HG02763 (cell line): ENCODE results near the gene MOCS1.

Experiments
- ATAC-seq: cut with Tn5 transposase; IDR thresholded peaks from one replicate; pipeline ENCODE4 v1.9.1; 2021; ENCODE audit warnings: mild to moderate bottlenecking, moderate library complexity; ENCODE audit not compliant: unreplicated experiment

MOCS1 gene

DNA sequence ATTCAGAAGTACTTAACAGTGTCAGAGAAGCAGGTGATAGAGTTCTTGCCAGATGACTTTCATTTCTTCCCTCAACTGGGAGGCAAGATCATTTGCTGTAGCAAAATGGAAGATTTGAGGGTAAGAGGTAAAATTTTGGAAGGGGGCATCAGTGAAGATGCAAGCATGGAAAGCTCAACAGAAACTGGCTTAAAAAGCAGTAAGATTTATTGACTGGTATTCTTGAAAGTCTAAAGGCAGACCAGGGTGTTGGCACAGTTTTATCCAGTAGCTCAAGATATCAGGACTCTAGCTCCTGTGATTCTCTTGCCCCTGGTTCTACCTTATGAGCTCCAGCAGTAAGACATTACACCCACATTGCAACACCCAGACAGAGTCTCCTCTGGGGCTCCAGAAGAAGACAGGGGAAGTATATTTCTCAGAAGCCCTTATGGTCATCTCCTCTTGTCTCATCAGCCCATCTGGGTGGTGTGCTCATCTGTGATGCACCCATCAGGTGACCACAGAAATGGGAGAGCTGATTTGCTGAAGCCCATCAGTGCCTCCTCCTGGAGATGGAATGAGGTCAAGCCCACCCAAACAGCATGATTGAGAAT lies 16.0 kb upstream of the MOCS1 start:
- ATAC-seq: no peak

DNA sequence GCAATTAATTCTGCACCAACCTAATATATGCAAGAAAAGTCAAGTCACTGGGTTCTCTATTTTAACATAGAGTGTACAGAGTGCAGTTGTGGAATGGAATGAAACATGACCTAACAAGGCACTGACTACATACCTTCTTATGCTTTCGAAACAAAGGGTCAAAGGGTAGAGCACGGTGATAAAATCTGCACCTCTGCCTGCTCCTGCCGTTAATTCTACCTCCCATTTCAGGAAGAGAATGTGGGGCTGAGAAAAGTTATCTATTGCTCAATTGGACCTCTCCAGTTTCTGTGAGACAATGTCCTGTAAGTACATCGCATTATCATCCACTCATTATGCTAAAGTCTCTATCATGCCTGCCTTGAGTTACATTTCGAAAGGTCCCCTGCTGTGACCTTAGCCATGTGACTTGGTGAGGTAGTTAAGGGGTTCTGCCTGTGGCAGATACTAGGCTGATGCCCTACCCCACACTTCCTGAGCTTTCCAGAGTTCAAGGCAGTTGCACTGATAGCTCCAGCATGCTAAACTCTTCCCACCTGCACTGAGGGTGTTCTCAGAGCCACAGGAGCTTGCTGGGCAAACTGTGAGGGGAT lies 14.0 kb upstream of the MOCS1 start:
- ATAC-seq: no peak

DNA sequence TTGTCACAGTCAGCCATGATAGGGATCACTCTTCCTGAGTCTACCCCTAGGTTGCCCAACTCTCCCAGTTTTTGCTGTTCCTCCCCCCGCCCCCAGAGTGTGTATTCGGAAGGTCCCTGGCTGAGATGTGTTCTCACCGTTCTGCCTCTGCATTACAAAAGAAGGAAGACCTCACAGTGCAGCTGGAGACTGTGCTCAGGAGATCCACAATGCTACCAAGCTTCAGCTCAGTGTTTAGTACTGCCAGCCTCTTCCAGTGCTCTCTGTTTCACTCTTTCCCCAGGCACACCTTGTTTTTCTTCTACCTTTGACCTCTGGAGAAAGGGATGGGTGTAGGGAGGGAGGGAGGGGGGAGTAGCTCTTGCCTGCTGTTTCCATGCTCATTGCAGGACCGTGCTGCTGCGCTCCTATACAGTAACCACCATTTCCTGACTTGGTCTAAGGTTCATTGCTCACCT lies 13.4 kb upstream of the MOCS1 start:
- ATAC-seq: no peak

DNA sequence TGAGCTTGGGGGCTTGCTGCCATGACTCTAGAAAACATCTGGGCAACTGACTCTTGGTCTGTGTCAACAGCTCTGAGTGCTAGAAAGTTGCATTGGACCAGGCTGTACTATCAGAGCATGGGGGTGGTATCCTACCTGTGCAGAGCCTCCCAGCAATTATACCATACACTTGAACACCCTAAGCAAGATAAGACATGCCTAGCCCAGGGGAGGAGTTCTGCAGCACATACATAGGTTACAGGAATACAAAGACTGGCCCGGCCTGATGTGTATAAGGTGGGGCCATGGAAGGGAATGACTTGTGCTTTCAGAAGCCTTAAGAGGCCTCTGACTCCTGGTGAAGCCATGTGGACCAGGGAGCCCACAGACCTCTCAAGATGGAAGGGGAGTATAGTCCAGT lies 11.4 kb upstream of the MOCS1 start:
- ATAC-seq: no peak

GRCh38 chr6:39942903-39943580 lies 8.8 kb upstream of the MOCS1 start:
- no peak for ATAC-seq

- no peak for ATAC-seq
Measured at GRCh38 chr6:39941820-39942219, 7.6 kb upstream of the MOCS1 start.

- no peak for ATAC-seq
Measured at GRCh38 chr6:39941138-39941537, 6.9 kb upstream of the MOCS1 start.

- ATAC-seq: no peak
Measured at GRCh38 chr6:39938773-39939654, 4.8 kb upstream of the MOCS1 start.

GRCh38 chr6:39937686-39938333 lies 3.5 kb upstream of the MOCS1 start:
- ATAC-seq: no peak

- no peak for ATAC-seq
Measured at GRCh38 chr6:39936857-39937256, 2.6 kb upstream of the MOCS1 start.

DNA sequence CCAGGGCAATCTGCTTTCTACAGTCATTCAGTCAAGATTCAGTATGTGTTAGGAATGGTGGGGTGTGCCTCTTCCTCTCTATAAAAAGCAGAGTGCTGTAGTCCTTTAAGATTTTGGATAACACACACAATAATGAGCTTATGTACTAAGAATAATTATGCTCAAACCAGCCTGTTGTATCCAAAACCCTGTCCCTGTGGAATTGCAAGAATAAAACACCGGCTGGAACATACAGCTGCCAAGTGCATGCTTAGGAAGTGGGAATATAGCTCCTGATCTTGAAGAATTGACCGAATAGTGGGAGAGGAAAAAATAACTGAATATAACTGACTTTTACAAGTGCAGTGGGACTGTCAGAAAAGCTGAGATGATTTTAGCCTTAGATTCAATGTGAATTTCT lies 979 bp upstream of the MOCS1 start:
- ATAC-seq: no peak

DNA sequence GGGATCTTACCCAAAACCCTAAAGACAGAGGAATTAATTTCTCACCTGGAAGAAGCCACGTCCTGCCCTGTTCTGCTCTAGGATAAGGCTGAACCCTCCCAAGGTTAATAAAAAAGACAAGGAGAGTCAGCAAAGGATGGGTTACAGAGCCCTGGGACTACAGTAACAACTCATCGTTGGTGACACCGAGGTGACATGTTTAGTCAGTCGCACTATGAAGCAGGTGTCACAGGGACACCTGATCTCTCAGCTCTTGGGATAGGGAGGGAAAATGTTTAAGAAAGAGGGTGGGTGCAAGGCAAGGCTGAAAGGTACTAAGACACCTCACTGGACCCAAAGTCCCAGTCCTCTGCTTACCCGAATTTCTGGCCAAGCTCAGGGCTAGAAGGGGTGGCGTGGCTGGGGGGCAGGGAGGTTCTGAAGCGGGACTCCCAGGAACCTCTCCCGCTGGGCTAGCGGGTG lies 562 bp downstream of the MOCS1 start:
- ATAC-seq: no peak

DNA sequence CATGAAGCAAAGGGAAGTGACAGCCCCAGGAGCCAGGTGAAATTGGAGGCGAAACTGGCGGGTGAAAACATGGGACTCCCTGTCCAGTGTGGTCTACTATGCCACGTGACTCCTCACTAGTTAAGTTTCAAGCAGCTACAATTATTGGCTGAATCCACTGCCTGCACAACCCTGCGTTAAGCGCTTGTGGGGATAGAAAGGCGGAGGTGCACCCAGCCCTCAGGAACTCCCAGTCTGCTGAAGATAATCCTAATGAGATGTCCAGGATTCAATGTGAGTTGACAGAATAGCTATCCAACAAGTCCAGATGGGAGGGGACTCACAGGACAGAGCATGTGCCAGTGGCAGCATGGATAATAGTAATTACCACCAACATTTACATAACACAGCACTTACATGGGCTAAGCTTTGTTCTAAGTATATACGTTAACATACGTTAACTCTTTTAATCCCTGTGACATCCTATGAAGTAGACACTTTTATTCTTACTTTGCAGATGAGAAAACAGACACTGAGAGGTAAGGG lies 1.8 kb downstream of the MOCS1 start:
- ATAC-seq: no peak

GRCh38 chr6:39931607-39932006 lies 2.7 kb downstream of the MOCS1 start:
- ATAC-seq: no peak

GRCh38 chr6:39930540-39930939 lies 3.7 kb downstream of the MOCS1 start:
- ATAC-seq: no peak

- no peak for ATAC-seq
Measured at GRCh38 chr6:39929733-39930461, 4.4 kb downstream of the MOCS1 start.

DNA sequence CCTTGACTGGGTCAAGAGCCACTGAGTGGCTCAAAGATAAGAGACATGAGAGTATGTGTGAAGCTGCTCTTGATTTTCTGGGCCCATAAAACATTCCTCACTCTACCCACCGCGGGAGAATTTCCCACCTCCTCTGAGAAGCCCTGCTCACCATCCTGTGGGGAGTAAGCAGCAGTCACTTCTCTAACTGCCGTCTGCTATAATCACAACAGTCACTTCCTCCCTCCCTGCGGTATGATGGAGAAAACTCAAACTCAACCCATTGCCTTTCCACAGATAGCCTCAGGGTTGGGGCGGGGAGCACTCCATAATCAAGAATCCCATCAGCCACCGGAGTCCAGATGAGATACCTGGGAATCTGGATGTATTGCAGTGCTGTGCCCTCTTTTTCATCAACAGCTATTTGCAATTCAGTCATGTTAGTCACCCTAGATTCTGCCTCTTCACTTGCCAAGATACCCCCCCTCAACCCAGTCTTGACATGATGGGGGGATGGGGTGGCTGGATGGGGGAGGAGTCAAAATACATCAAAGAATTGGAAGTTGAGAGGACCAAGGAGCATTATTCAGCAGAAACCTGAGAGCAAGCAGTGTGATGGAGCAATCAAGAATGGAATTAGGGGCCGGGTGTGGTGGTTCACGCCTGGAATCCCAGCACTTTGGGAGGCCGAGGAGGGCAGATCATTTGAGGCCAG lies 5.1 kb downstream of the MOCS1 start:
- no peak for ATAC-seq

DNA sequence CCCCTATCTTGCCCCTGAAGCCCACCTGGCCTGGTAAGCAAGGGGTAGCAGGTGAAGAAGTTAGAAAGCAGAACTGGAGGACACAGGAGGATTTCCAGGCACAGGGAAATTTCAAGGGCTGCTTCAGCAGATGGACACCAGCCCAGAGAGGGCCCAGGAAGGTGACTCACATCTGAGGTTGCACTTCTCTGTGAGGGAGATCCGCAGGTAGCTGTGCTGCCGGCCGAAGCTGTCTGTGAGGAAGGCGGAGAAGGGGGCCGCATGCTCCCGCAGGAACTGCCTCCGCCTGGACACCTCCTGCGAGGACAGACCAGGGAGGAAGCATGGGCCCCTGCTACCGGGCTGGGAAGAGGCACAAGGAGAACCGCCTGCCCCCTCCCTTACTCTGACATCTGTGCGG lies 7.1 kb downstream of the MOCS1 start:
- ATAC-seq: no peak

GRCh38 chr6:39926668-39927067 lies 7.6 kb downstream of the MOCS1 start:
- no peak for ATAC-seq
